GM18870 (cell line): ENCODE results near the gene MRPL22.
"Not testable (repeated sequence)": the region's sequence is repeated elsewhere in the genome, so short reads cannot be mapped to it uniquely, and the experiment has no call there.

Experiments used
- ATAC-seq: cut with Tn5 transposase; IDR thresholded peaks from one replicate; pipeline ENCODE4 v1.9.1; 2021; ENCODE audit warnings: moderate library complexity; ENCODE audit not compliant: unreplicated experiment

The MRPL22 gene

GRCh38 chr5:154940772-154941620 is at the start of gene MRPL22:
MRPL22 (plus strand) TSS chr5:154941073; CDS start chr5:154941111, 38 bp downstream.
- peak; percentile 53 for ATAC-seq

DNA sequence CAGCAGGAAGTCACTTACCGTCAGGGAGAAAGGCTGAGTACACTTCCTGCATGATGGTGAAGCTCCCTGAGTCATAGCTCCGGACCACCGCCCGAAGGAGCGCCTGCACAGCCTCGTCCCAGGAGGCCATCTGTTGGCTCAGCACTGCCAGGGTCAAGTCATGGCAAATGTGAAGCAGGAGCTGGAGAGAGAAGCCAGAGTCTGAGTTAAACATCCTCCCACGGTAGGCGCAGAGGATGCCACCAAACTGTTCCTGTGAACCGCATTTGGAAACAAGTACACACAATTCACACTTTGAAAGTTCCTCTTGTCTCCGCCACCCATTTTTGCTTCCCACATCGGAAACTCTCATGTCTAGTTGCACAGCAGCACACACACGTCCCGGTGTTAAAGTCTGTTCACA is 48.5 kb upstream of the MRPL22 start:
- ATAC-seq = no peak

DNA sequence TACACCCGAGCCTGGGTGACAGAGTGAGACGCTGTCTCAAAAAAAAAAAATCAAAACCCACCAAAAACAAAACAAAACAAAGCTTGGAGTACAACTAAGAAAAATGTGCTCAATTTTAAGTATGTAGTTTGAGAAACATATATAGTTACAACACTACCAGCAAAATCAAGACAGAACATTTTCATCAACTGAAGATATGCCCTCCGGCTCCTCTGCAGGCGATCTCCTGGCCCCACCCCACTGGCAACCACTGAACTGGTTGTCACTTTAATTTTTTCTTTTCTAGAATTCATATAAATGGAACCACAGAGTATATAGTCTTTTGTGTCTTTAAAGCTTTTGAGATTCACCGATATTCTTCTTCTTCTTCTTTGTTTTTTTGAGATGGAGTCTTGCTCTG is 47.5 kb upstream of the MRPL22 start:
- ATAC-seq = no peak

DNA sequence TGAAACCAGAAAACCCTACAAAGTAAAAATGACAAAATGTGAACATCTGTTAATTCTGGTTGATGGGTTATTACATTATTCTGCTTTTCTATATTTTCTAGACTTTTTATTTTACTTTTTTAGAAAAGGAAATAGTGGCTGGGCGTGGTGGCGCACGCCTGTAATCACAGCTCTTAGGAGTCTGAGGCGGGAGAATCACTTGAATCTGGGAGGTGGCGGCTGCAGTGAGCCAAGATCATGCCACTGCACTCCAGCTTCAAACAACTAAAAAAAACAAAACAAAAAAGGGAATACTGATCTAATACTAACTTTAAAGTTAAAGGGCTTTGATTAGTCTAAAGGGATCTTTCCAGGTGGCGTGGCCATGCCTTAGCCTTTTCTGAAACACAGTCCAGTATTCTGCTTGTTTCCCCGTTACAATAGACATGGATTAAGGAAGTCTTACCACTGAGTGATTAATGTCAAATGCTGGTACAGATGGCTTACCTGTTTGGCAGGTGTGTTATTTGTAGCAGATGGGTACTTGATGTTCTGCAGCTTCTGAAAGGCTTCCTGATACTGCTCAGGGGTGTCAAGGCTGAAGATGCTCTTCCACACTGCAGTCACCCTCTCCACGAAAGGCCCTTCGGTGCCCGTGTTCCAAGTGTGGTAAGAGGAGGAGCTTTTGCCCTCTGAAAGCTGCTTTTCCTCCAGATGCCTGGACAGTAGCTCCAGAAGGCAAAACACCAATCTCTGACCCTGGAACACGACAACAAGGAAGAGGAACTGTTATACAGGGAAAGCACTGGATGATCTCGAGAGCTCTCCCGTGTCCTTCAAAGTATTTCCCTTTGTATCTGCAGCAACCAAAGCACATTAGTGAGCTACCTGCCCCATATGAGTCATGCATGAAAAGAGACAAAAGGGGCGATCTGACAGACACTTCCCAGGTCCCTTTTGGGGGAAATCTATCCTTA is 45.0 kb upstream of the MRPL22 start:
- no peak for ATAC-seq

GRCh38 chr5:154896562-154897165 is 44.2 kb upstream of the MRPL22 start:
- ATAC-seq = no peak

GRCh38 chr5:154898210-154898609 is 42.7 kb upstream of the MRPL22 start:
- no peak for ATAC-seq

GRCh38 chr5:154899151-154899816 is 41.6 kb upstream of the MRPL22 start:
- ATAC-seq = no peak

DNA sequence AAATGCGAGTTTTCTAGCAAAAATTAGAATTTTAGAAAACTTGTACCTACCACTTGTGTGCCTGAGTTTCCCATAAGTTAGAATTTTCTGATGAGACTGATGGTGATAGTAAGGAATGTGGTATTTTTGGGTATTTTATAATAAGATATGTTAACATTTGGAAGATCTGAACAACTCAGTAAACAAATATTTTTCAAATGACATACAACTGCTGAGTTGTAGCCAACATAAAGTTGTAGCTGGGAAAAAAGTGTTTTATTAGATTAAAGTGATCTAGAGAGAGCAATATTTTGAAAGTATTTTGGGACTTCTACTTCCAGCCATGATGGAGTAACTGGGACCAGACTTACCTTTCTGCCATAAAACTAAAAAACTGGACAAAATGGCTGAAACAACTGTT is 40.8 kb upstream of the MRPL22 start:
- no peak for ATAC-seq

- no peak for ATAC-seq
Observed at GRCh38 chr5:154901276-154901675, 39.6 kb upstream of the MRPL22 start.

DNA sequence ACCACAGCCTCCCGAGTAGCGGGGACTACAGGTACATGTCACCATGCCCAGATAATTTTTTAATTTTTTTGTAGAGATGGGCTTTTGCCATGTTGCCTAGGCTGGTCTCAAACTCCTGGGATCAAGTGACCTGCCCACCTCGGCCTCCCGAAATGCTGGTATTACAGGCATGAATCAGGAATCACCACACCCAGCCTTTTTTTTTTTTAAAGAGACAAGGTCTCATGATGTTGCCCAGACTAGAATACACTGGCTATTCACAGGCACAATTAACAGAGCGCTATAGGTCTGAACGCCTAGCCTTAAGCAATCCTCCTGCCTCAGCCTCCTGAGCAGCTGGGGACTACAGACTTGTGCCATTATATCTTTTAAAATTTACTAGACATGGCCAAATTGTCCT is 39.0 kb upstream of the MRPL22 start:
- ATAC-seq = no peak

- not testable (repeated sequence) for ATAC-seq
Observed at GRCh38 chr5:154905601-154906000, 35.3 kb upstream of the MRPL22 start.

DNA sequence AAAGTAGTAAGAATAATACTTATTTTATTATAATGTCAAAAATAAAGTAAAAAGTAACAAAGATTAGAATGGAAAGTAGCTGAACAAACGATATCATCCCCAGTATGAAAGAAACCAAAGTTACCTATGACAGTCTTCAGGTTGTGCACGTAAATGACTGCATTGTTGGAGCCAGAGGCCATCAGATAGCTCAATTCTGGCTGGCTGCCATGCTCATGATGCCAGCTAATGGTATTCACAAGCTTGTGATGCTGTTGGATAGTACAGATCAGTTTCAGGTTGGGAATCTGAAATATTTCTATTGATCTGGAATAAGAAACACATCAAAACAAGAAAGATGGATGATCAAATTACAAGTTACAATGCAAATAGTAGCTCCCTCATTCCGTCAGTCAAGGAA is 24.0 kb upstream of the MRPL22 start:
- ATAC-seq = no peak

DNA sequence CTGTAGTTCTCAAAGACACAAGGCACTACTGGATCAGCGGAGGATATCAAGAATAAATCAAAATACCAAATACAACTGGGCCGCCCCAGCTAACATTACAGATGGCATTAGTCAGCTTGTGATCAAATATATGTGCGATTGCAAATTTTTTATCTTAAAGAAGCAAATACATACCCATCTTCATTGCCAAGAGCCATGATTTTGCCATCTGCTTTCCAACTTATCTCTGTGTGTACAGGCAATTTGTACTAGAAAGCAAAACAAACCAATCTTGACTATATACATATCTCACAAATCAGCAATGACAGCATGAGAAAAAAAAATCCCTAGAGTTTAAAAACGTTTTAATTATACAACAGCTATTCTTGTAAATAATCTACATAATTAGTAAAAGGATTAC is 23.1 kb upstream of the MRPL22 start:
- no peak for ATAC-seq

GRCh38 chr5:154923441-154924430 is 17.1 kb upstream of the MRPL22 start:
- no peak for ATAC-seq

- ATAC-seq = no peak
Observed at GRCh38 chr5:154933537-154933936, 7.3 kb upstream of the MRPL22 start.

- ATAC-seq = no peak
Observed at GRCh38 chr5:154934881-154935280, 6.0 kb upstream of the MRPL22 start.

DNA sequence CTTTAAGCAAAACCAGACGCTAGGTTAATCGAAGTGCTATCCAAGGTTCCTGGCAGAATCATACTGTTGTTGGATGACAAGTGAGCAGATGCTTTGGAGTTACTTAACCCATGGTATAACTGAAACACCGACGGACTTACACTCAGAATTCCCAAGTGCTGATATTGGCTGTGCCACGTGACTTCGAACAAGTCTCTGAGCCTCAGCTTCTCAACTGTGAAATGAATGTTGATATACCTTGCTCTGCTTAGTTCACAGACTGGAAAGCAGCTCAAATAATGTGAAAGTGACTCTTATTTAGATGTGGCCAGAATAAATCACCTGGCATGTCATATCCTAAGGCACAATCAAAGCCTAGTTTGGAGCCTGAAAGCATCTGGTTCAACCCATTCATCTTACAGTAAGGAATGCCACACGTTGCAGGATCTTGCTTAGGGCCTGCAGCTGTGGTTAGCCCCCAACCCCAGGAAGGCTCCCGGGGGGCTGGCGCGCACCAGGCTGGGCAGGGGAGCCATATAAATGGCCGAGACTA is 3.6 kb upstream of the MRPL22 start:
- peak; percentile 0 for ATAC-seq

DNA sequence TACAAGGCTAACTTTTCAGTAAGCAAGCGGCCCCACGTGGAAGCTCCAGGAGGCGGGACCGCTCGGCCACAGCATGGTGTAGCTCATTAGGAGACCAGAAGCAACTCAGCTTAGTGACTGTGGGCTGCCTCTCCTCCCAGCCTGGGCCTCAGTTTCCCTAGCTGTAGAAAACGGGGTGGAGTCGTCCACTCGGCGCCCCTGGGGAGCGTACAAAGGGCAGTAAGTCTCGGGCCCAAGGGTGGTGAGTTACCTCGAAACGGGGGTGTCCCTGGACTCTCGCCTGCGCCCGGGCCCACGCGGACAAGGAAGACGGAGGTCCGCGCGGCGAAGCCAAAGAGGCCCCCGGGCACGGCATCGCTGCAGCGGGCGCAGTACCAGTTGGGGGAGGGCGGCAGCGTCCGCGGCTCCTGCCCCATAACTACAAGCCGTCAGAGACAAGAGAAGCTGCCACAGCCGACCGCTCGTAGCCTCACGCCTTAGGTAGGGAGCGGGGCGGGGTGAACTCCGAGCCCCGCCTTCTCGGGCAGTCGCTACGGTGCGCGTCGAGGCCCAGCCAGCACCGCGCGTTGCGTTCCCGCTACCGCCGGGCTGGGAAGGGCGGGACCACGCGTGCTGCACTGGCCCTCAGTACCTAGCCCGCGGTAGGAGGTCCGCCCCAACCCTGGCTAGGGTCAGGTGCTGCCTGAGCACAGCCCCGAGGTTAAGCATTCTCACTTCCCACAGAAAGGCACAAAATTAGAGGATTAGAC is 3.0 kb upstream of the MRPL22 start, which contains the start of gene GEMIN5:
TSS of gene GEMIN5 (minus strand) at position 494 of the 749 bp plus-strand sequence. CDS start at position 416, 78 bp downstream.
- ATAC-seq = peak; percentile 71
